CD14-positive monocyte (primary cell): ENCODE measurements around the gene PSPH. TPM values are rescaled to one million over a fixed set of nuclear protein-coding genes. Genes with fewer than 3 reads are reported as not detected.

Experiments
- DNase-seq, 3 donors: peaks; one replicate each; pipeline ENCODE4 v3.0.0-alpha.2; 2011 to 2022
- H2AFZ ChIP-seq: 2 replicates; pipeline ENCODE4 v1.6.0; 2012; ENCODE audit warnings: mild to moderate bottlenecking, low read depth, low read length, inconsistent platforms; ENCODE audit not compliant: insufficient read depth, poor library complexity, severe bottlenecking
- H3K27ac ChIP-seq, 2 donors: 1 replicate in 1 of 2; 2 replicates in 1 of 2; pipeline ENCODE4 v1.5.1; 2012 to 2013; ENCODE audit warnings: low read length in 2 of 2, control low read depth in 1 of 2, inconsistent platforms in 1 of 2, low read depth in 1 of 2, mild to moderate bottlenecking in 1 of 2
- H3K27me3 ChIP-seq, 2 donors: one replicate each; pipeline versions ENCODE4 v1.6.0 to v1.6.1; 2011 to 2013; ENCODE audit warnings: low read length in 2 of 2; ENCODE audit not compliant: control insufficient read depth in 2 of 2, insufficient read depth in 2 of 2
- H3K36me3 ChIP-seq, 2 donors: replicated peaks in 1 of 2; 1 replicate in 1 of 2; 2 replicates in 1 of 2; pipeline versions ENCODE4 v1.5.1 to v1.6.1; 2012 to 2013; ENCODE audit warnings: low read length in 2 of 2, control low read depth in 1 of 2, inconsistent platforms in 1 of 2, mild to moderate bottlenecking in 1 of 2; ENCODE audit not compliant: insufficient read depth in 2 of 2, control insufficient read depth in 1 of 2
- H3K4me1 ChIP-seq, 2 donors: 1 replicate in 1 of 2; 2 replicates in 1 of 2; pipeline versions ENCODE4 v1.5.1 to v1.6.1; 2012 to 2013; ENCODE audit warnings: low read length in 2 of 2, control low read depth in 1 of 2, inconsistent platforms in 1 of 2, mild to moderate bottlenecking in 1 of 2, moderate library complexity in 1 of 2; ENCODE audit not compliant: insufficient read depth in 2 of 2, control insufficient read depth in 1 of 2
- H3K4me2 ChIP-seq: replicated peaks from 2 replicates; pipeline ENCODE3; 2012; ENCODE audit warnings: low read length, moderate library complexity, mild to moderate bottlenecking; ENCODE audit not compliant: poor library complexity, severe bottlenecking; ENCODE audit errors: extremely low read depth
- H3K4me3 ChIP-seq, 3 experiments: fragments of 200-600 bp in 1 of 3; sonication (generic) in 1 of 3; replicated peaks in 1 of 3; 1 replicate in 2 of 3; 2 replicates in 1 of 3; pipeline ENCODE4 v1.5.1; 2011 to 2013; ENCODE audit warnings: low read length in 3 of 3, mild to moderate bottlenecking in 3 of 3, control low read depth in 2 of 3, low read depth in 2 of 3, inconsistent platforms in 1 of 3, moderate library complexity in 1 of 3
- H3K79me2 ChIP-seq: 2 replicates; pipeline ENCODE4 v1.6.0; 2012; ENCODE audit warnings: mild to moderate bottlenecking, control low read depth, inconsistent platforms, low read length, moderate library complexity; ENCODE audit not compliant: insufficient read depth
- H3K9ac ChIP-seq: 2 replicates; pipeline ENCODE4 v1.6.0; 2017; ENCODE audit warnings: low read length, mild to moderate bottlenecking; ENCODE audit not compliant: insufficient read depth, poor library complexity, severe bottlenecking
- H3K9me3 ChIP-seq, 2 donors: replicated peaks in 1 of 2; 1 replicate in 1 of 2; 2 replicates in 1 of 2; pipeline versions ENCODE4 v1.5.1 to v1.6.1; 2012 to 2013; ENCODE audit warnings: low read length in 2 of 2, control low read depth in 1 of 2; ENCODE audit not compliant: control insufficient read depth in 1 of 2, insufficient read depth in 1 of 2
- H4K20me1 ChIP-seq: 2 replicates; pipeline ENCODE4 v1.6.0; 2012; ENCODE audit warnings: mild to moderate bottlenecking, low read length, control low read depth, moderate library complexity; ENCODE audit not compliant: insufficient read depth
- H3K27ac Mint-ChIP-seq, 7 donors: one replicate each; pipeline ENCODE4 v1.8.0; 2020; ENCODE audit warnings: mild to moderate bottlenecking in 7 of 7, mixed read lengths in 7 of 7, moderate library complexity in 6 of 7, inconsistent platforms in 2 of 7
- H3K27me3 Mint-ChIP-seq, 3 donors: one replicate each; pipeline ENCODE4 v1.8.0; 2021 to 2022; ENCODE audit warnings: low read depth in 3 of 3, mild to moderate bottlenecking in 3 of 3, mixed read lengths in 3 of 3, moderate library complexity in 3 of 3, inconsistent platforms in 1 of 3
- H3K36me3 Mint-ChIP-seq, 2 donors: one replicate each; pipeline ENCODE4 v1.8.0; 2020; ENCODE audit warnings: mixed read lengths in 2 of 2, inconsistent platforms in 1 of 2, mild to moderate bottlenecking in 1 of 2
- H3K4me1 Mint-ChIP-seq: one replicate; pipeline ENCODE4 v1.8.0; 2020; ENCODE audit warnings: mild to moderate bottlenecking, mixed read lengths
- H3K4me3 Mint-ChIP-seq, 2 donors: one replicate each; pipeline ENCODE4 v1.8.0; 2020; ENCODE audit warnings: mild to moderate bottlenecking in 2 of 2, mixed read lengths in 2 of 2, moderate library complexity in 1 of 2
- H3K9me3 Mint-ChIP-seq, 7 donors: one replicate each; pipeline ENCODE4 v1.8.0; 2020 to 2022; ENCODE audit warnings: mixed read lengths in 7 of 7, mild to moderate bottlenecking in 6 of 7, moderate library complexity in 6 of 7, inconsistent platforms in 2 of 7
- CTCF ChIP-seq: fragments of 200-600 bp; IDR thresholded peaks from one replicate; pipeline ENCODE4 v1.8.0; 2022; ENCODE audit warnings: antibody characterized with exemption, mild to moderate bottlenecking
- WGBS: methylation state at CpG from one replicate; pipeline ENCODE4 v1.1.5; 2013; ENCODE audit warnings: missing lambda C conversion rate; ENCODE audit not compliant: insufficient coverage; 5-methylcytosine and 5-hydroxymethylcytosine counted together
- intact Hi-C, 2 donors: fragments of 100-400 bp; cut with micrococcal nuclease; formaldehyde crosslinking; loops; one replicate each; pipeline versions ENCODE4 v1.15.0 to v1.15.1; 2023
- polyA plus RNA-seq, 3 donors: library from polyadenylated mRNA; depleted of rRNA in 1 of 3; unstranded in 2 of 3; stranded (reverse) in 1 of 3; fragments of 300-500 nt in 2 of 3; fragments of >200 nt in 1 of 3; fragmentation: Illumina TruSeq in 2 of 3; gene quantifications; 1 replicate in 2 of 3; 2 replicates in 1 of 3; pipeline ENCODE4 v1.2.3, GENCODE V29; 2012 to 2021

PSPH gene
- polyA plus RNA-seq, 3 donors = 1.7 to 6.7 (median 5.3) TPM

DNA sequence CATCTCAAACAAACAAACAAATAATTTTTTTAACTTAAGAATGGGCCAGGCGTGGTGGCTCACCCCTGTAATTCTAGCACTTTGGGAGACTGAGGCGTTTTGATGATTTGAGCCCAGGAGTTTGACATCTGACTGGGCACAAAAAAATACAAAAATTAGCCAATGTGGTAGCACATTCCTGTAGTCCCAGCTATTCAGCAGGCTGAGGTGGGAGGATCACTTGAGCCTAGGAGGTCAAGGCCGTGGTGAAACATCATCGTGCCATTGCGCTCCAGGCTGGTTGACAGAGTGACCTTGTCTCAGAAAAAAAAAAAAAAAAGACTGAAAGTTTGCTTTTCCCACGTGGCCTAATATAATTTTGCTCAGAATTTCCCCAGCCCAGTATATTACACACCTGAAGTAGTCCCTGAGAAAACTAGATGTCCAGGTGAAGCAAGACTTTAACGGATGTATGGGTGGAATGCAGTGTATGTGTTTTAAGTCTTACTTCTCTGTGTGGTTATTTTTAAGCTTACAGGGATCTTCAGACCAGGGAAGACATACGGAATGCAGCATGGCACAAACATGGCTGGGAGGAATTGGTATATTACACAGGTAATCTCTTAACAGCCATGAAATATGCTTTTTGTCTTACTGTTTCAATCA is 54.3 kb downstream of the PSPH start:
- Histone ChIP-seq H3K36me3 (peaks cover 49 to 68% of the 10 kb centered on the region in 2 donors), H3K9me3 (no peaks in the 10 kb centered on the region), H3K4me2 (no peak overlapping the region), H3K4me1 (peaks cover 8 to 13% of the 10 kb centered on the region in 2 donors), H3K4me3 (no peak overlapping the region), H3K27ac (peak overlapping the region in 1 of 2 donors; percentile 4), H2AFZ (no peak overlapping the region), H3K9ac (no peak overlapping the region), H3K79me2 (no peaks in the 10 kb centered on the region), H3K27me3 (no peaks in the 10 kb centered on the region), H4K20me1 (no peaks in the 10 kb centered on the region)
- peak overlapping the region in 4 of 7 donors; percentile 32 to 68 (median 44) for H3K27ac Mint-ChIP-seq
- WGBS = 97% methylated on average over 5 of the region's 8 CpGs
- no peak for TF ChIP-seq CTCF
- intact Hi-C loops = no loop called here
- no peak for DNase-seq
- peaks cover 0 to 3% (median 0%) of the 10 kb centered on the region in 3 donors for H3K27me3 Mint-ChIP-seq
- peaks cover 10% of the 10 kb centered on the region for H3K4me1 Mint-ChIP-seq
- H3K9me3 Mint-ChIP-seq = no peaks in the 10 kb centered on the region
- H3K4me3 Mint-ChIP-seq = no peak overlapping the region
- peaks cover 60 to 72% of the 10 kb centered on the region in 2 donors for H3K36me3 Mint-ChIP-seq

- DNase-seq = no peak
- intact Hi-C loops = no loop called here
- Mint-ChIP-seq H3K4me1 (no peaks in the 10 kb centered on the region), H3K36me3 (peaks cover 65 to 77% of the 10 kb centered on the region in 2 donors), H3K27me3 (peaks cover 0 to 2% (median 0%) of the 10 kb centered on the region in 3 donors), H3K27ac (peak overlapping the region in 1 of 7 donors; percentile 37), H3K4me3 (no peak overlapping the region), H3K9me3 (no peaks in the 10 kb centered on the region)
- H3K9me3 ChIP-seq = no peaks in the 10 kb centered on the region
- TF ChIP-seq CTCF = no peak
- no peaks in the 10 kb centered on the region for H3K79me2 ChIP-seq
- H3K4me1 ChIP-seq = no peaks in the 10 kb centered on the region
- H4K20me1 ChIP-seq = no peaks in the 10 kb centered on the region
- no peak overlapping the region for H3K27ac ChIP-seq
- no peak overlapping the region for H3K4me2 ChIP-seq
- H3K4me3 ChIP-seq = no peak overlapping the region
- H3K36me3 ChIP-seq = peaks cover 58 to 90% of the 10 kb centered on the region in 2 donors
- no peak overlapping the region for H2AFZ ChIP-seq
- 100% methylated on average over 2 of the region's 3 CpGs for WGBS
- no peaks in the 10 kb centered on the region for H3K27me3 ChIP-seq
- no peak overlapping the region for H3K9ac ChIP-seq
Measured at GRCh38 chr7:55992346-55992745, 58.9 kb downstream of the PSPH start.
